MM.1S (cell line): ENCODE results near the gene TREX2.

ENCODE experiments used
- CTCF ChIP-seq: fragments of 300-600 bp; sonication (generic); IDR thresholded peaks from 2 replicates; pipeline ENCODE4 v1.5.1; 2016; ENCODE audit warnings: antibody characterized with exemption, low read length, mixed read lengths
- EZH2 ChIP-seq: fragments of 300-600 bp; sonication (generic); optimal IDR thresholded peaks from 2 replicates; pipeline ENCODE3; 2017; ENCODE audit warnings: low read depth, mild to moderate bottlenecking, antibody characterized with exemption, low read length, mixed read lengths
- EZH2phosphoT487 ChIP-seq: fragments of 300-600 bp; sonication (generic); IDR thresholded peaks from 2 replicates; pipeline ENCODE4 v1.6.1; 2018; ENCODE audit warnings: antibody characterized with exemption, low read length

GRCh38 chrX:153435845-153436244, 10.0 kb downstream of the TREX2 start:
- TF ChIP-seq CTCF (no peak), EZH2phosphoT487 (no peak), EZH2 (no peak)
